K562 treated with DMSO at 1 percent for 12 hours (cell line): ENCODE results near the gene OGA. TPM values are rescaled to one million over a fixed set of nuclear protein-coding genes. Genes with fewer than 3 reads are reported as not detected.

Source experiments
- total RNA-seq: library from RNA; unstranded; fragments of 300-600 nt; gene quantifications from 2 replicates; pipeline ENCODE4 v1.2.3, GENCODE V29; 2022; ENCODE audit not compliant: insufficient read depth

The OGA gene
- 15.0 and 62.9 TPM in 2 replicates for total RNA-seq

DNA sequence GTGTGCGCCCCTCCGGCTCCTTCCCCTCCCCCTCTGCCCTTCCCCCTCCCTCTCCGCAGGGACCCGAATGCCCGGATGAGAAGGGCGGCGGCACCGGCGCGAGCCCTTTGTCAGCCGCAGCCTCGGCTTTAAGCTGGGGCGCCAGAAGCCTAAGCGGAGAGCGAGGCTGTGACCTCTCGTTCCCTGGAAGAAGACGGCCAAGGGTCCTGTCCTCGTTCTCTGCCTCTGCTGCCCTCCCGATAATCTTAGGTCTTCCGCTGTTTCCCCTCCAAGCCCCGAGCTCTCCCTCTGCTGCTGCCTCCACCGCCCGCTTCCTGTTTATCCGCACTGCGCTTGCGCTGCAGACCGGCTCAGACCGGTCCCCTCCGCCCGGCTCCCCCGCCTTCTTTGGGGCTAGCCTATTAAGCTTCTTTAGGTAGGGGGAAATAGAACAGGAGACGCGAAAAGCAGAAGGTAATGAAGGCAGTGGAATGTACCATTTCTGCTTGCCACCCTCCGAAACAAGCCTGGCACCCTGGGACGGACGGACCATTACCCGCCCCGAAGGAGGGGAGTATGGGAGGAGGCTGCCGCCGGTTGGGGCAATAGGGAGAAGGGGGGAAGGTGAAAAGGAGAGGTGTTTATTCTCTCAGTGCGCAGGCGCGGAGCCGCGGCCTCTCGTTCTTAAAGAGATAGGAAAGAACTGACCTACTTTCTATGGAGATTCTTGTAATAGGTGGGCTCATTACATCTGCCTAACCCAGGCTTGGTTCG lies at the start of gene OGA:
OGA (minus strand) TSS at position 326 of the 753 bp plus-strand sequence. CDS start 422 bp downstream, outside the sequence.

DNA sequence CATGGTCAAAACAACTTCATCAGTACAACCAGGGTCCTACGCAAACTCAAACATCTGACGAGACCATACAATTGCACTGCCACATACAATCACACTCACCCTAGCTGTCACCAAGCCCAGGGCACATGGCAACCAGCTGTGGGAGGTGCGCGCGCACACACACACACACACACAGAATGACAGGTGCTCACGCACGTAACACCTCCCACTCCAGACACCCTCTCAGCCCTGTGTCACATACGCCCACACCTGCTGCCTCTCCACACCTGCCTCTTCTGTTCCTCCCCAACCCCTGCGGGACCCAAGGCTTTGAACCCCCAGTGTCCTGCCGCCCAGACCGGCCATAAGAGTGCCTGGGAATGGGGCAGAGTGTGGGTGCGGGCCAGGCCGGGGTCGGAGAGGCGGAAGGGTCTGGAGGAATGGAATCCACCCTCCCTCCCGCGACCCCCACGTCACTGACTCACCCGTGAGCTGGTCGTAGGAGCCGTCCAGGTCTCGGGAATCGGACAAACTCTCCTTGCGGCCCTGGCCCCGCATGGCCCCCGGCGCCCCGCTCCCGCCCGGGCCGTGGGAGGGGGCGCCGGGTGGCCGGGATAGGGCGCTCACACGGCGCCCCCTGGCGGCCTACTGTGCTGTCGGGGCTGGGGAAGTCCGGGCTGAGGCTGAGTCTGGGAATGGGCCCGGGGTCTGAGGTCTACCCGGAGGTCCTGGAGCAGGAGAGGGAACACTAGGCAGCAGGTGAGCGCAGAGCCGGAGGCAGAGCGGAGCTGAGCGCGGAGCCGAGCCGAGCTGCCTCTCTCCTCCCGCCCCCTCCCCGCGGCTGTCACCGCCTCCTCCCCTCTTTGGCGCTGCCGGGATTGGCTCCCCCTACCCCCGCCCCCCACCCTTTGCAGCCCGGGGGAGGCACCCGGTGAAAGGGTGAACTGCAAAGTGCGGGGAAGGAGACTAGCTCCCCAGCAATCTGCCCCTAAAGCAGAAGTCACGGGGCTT lies 25.1 kb upstream of the OGA start, which contains the start of gene KCNIP2:
KCNIP2 (minus strand) TSS at position 769 of the 990 bp plus-strand sequence; CDS start at position 537, 232 bp downstream.

DNA sequence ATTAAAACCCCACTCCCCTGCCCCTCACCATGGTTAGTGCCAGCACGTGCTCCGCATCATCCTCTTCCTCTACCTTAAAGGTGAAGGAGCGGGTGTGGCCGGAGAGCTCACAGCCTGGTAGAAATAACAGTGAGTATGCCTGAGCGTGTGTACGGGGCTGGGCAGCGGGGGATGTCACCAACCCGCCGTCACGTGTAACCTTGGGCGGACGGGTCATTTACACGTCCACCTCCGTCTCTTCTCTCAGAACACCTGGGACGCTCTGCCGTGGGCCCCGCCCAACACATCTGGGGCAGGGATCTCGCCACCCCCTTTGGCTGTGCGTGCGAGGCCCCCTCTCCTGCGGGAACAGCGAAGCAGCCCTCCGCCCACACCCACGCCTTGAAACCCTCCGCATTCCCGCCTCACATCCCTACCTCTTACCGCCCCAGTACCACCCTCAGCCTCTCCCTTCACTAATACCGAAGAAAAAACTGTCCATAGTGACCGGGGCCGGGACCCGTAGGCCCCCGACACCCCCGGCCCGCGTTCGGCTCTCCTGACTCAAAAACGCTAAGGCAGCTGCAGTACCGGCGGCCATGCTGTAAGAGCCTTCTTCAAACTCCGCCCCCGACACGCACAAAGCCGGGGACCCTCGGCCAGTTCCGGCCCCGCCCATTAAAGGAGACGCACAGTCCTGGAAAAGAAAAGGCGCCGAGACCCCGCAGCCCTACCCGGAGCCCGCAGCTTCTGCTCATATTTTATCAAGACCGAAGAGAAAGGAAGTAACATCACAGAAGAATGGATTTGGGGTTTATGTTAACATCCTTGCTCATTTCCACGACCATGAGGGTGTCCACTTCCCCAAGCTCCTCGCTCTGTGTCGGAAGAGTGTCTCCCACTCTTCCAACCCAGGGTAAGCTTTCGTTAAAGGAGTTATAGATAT lies 35.2 kb downstream of the OGA start, which contains the start of gene NPM3:
NPM3 (minus strand) TSS at position 636 of the 925 bp plus-strand sequence; CDS start at position 580, 56 bp downstream.

DNA sequence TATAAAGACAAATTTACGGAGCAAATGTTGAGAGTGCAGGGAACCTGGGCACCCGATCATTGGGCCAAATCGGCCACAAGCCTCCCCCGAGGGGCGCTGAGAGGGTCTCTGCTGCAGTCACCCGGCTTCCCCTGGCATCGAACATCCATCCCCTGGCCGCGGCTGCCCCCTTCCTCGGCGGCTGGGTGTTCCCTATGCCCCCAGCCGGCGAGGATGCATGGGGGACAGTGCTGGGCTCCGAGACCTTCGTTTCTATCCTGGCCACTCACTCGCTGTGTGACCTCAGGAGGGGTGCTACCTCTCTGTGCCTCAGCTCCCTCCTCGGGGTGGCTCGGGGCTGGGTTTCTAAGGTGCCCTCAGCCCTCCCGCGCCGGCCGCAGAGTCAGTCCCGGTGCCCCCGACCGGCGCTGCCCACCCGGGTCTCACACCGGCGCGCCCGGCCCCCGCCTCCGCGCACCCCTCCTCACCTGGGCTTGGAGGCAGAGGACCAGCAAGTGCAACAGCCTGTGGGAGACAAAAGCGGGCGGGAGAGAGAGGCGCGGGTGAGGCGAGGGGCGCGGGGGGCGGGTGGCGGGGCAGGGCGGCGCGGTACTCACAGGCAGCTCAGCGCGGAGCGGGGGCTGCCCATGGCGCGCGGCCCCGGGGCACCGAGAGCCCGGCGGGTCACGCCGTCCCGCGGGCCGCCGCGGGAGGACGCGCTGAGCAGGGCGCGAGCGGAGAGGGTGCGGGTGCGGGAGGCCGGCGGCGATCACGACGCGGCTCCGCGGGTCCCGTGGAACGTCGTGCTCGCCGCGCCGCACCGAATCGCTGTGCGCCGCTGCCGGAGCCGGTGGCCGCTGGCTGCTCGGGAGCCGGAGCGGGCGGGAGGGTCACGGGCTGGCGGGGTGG lies 42.7 kb downstream of the OGA start, which contains the start of gene FGF8:
FGF8 (minus strand) TSS at position 842 of the 888 bp plus-strand sequence; CDS start at position 628, 214 bp downstream.

Other genes with a start within 250 kb of the OGA start
- gene POLL, start 230.2 kb downstream of the OGA start, total RNA-seq: 16.6 and 19.7 TPM in 2 replicates
- 9.3 and 14.8 TPM in 2 replicates for gene DPCD, start 230.1 kb downstream of the OGA start, total RNA-seq
- gene FBXW4, start 123.3 kb downstream of the OGA start, total RNA-seq: 14.2 and 17.6 TPM in 2 replicates
- not detected in 2 replicates for gene FGF8, start 42.3 kb downstream of the OGA start, total RNA-seq
- 57.9 and 86.4 TPM in 2 replicates for gene NPM3, start 35.0 kb downstream of the OGA start, total RNA-seq
- 2.5 and 17.8 TPM in 2 replicates for gene KCNIP2, start 25.4 kb upstream of the OGA start, total RNA-seq
- gene ARMH3, start 237.7 kb upstream of the OGA start, total RNA-seq: not detected in 2 replicates
- gene HPS6, start 246.9 kb upstream of the OGA start, total RNA-seq: 12.0 and 14.6 TPM in 2 replicates